ENCODE results near the gene NEDD1. TPM values are rescaled to one million over a fixed set of nuclear protein-coding genes. Genes with fewer than 3 reads are reported as not detected.
A peak's percentile ranks its signal among the peaks of the same experiment; 100 is the strongest.

NEDD1 gene
- total RNA-seq, 1 experiment from 2014 or later, result 35.4 TPM

DNA sequence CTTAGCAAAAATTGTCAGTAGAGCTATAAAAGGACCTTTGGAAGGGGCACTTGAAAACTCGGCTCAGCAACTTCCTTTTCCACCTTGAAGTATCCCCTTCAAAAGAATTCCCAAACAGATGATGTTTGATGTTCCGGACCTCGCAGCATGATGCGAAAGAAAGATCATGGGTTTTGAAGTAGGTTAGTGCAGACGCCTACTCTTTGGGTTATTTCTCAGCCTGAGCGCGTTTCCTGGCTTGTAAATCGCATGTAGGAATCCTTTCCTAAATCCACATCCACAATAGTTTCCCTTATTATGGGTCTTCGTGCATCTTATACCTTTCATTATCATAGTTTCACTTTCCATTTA, 584 bp upstream of the NEDD1 start:
- no peaks in the 10 kb centered on the region for H3K27me3 ChIP-seq (ENCODE audit: insufficient read depth, low read length)
- ChIA-PET RAD21 (ENCODE audit: low non-redundant PET in 1 of 2, low total read pairs in 2 of 2, uncharacterized antibody in 2 of 2, unreplicated experiment in 2 of 2) (no interaction called here), POLR2A (no interaction called here), CTCF (no interaction called here)
- 0 out of 2 replicates have a peak overlapping the region, but pooled peaks have one; percentile 56 for H3K27ac ChIP-seq (ENCODE audit: low read depth, low read length)
- no peaks in the 10 kb centered on the region for H3K9me3 ChIP-seq (ENCODE audit: control insufficient read depth in 1 of 2, insufficient read depth in 1 of 2, low read depth in 1 of 2, low read length in 2 of 2)
- ATAC-seq (no peak), DNase-seq (ENCODE audit: low read depth, low spot score) (no peak)
- peaks cover 8 to 14% of the 10 kb centered on the region in 2 experiments; a peak in 3 of 4 replicates for H3K4me1 ChIP-seq (ENCODE audit: control insufficient read depth in 1 of 2, insufficient read depth in 2 of 2, low read length in 2 of 2)
- H4K20me1 ChIP-seq (ENCODE audit: insufficient read depth), result no peaks in the 10 kb centered on the region
- peak overlapping the region; percentile 68 for H3K9ac ChIP-seq (ENCODE audit: low read length)
- TSS peak; percentile 81 for BruUV-seq (replicated peaks)
- H3K79me2 ChIP-seq (ENCODE audit: insufficient read depth, low read length), result peaks cover 41% of the 10 kb centered on the region
- peak overlapping the region; percentile 53 to 71 for H3K4me3 ChIP-seq (replicated peaks in 1 of 2; ENCODE audit: low read depth in 1 of 2, low read length in 2 of 2)
- peak overlapping the region; percentile 92 for H3K4me2 ChIP-seq (ENCODE audit: low read length)
- H3K36me3 ChIP-seq (ENCODE audit: control insufficient read depth in 1 of 2, insufficient read depth in 2 of 2, low read length in 2 of 2), result no peaks in the 10 kb centered on the region
- peak overlapping the region; percentile 39 for H2AFZ ChIP-seq (ENCODE audit: low read depth, low read length, poor library complexity, severe bottlenecking)
- H3K9me2 ChIP-seq (ENCODE audit: insufficient read depth), result no peaks in the 10 kb centered on the region
- intact Hi-C loops (cut with micrococcal nuclease), result no loop called here
- TF ChIP-seq EZH2 (IDR thresholded peaks at IDR 0.05) (no peak), YY1 (IDR thresholded peaks at IDR 0.05; ENCODE audit: extremely low read depth, insufficient replicate concordance, low read depth, low read length) (no peak)

DNA sequence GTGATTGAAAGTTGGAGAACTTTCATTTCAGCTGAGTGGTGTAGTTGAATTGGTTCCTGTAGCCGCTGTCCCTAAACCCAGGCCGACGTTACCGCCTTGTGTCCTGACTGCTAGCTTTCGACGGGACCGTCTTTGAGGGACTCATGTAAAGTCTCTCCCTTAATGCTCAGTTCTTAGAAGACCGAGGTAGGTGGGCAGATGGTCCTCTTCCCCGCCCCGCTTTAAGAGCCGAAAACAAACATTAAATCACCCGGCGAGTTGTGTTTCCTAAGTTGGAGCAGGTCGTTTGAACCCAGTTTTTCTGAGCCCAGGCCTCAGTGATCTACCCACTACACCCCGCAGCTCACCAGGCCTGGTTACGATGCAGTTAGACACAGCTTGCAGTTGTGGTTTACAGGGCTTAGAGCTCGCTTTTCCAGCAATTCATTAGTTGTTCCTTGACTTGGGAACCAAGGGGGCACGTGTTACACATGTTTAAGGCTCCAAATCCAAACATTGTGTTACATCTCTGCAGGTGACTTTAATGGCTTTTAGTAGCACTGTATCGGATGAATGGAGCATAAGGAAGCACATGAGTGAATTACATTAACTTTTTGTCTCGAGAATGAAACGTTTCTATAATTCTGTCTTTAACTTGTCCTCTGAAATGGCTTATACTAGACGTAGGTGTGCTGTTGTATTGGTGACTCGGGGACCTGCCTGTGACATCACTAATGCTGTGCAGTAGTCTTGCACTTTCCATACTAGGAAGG, 790 bp downstream of the NEDD1 start:
- ATAC-seq, result peak; percentile 48

More for the DNA sequence above, 790 bp downstream of the NEDD1 start:
- BruUV-seq (replicated peaks), result TSS peak; percentile 61
- Histone ChIP-seq H3K79me2 (ENCODE audit: insufficient read depth, low read length) (peaks cover 52% of the 10 kb centered on the region), H3K4me2 (ENCODE audit: low read length) (peak overlapping the region; percentile 92), H4K20me1 (ENCODE audit: insufficient read depth) (no peaks in the 10 kb centered on the region), H2AFZ (ENCODE audit: low read depth, low read length, poor library complexity, severe bottlenecking) (peak overlapping the region; percentile 39), H3K4me1 (ENCODE audit: control insufficient read depth in 1 of 2, insufficient read depth in 2 of 2, low read length in 2 of 2) (peaks cover 8 to 14% of the 10 kb centered on the region in 2 experiments; a peak in 3 of 4 replicates), H3K9me2 (ENCODE audit: insufficient read depth) (no peaks in the 10 kb centered on the region), H3K4me3 (replicated peaks in 1 of 2; ENCODE audit: low read depth in 1 of 2, low read length in 2 of 2) (peak overlapping the region; percentile 53 to 71), H3K36me3 (ENCODE audit: control insufficient read depth in 1 of 2, insufficient read depth in 2 of 2, low read length in 2 of 2) (no peaks in the 10 kb centered on the region), H3K27ac (ENCODE audit: low read depth, low read length) (peak overlapping the region; percentile 56), H3K9me3 (ENCODE audit: control insufficient read depth in 1 of 2, insufficient read depth in 1 of 2, low read depth in 1 of 2, low read length in 2 of 2) (no peaks in the 10 kb centered on the region), H3K27me3 (ENCODE audit: insufficient read depth, low read length) (no peaks in the 10 kb centered on the region), H3K9ac (ENCODE audit: low read length) (peak overlapping the region; percentile 68)
- intact Hi-C loops (cut with micrococcal nuclease), result no loop called here
- no peak for TF ChIP-seq ZNF274 (IDR thresholded peaks at IDR 0.05; ENCODE audit: low read depth, low read length)
- TF ChIP-seq ZFX (IDR thresholded peaks at IDR 0.05), result peak; percentile 6; the same call in 1 of the 2 replicates
- DNase-seq (ENCODE audit: low read depth, low spot score), result no peak
- ChIA-PET CTCF (no interaction called here), RAD21 (ENCODE audit: low non-redundant PET in 1 of 2, low total read pairs in 2 of 2, uncharacterized antibody in 2 of 2, unreplicated experiment in 2 of 2) (no interaction called here), POLR2A (interaction anchor here (0.7 kb wide), 1 partner anchor 11 kb away, joined by 3 read pairs; no protein-coding TSS in a partner anchor)

All from HCT116 (cell line).